ENCODE measurements around the gene CCNI2.
A peak's percentile ranks its signal among the peaks of the same experiment; 100 is the strongest.

Gene CCNI2

GRCh38 chr5:132746954-132747615 is at the start of gene CCNI2:
TSS of gene CCNI2 (plus strand) at chr5:132747426. CDS start at chr5:132747496, 70 bp downstream.
- Histone ChIP-seq H3K4me1 (ENCODE audit: insufficient read depth, insufficient read length) (no peaks in the 10 kb centered on the region), H3K36me3 (ENCODE audit: insufficient read depth, insufficient read length, low read length) (no peaks in the 10 kb centered on the region), H3K9me3 (ENCODE audit: insufficient read depth, low read length) (no peaks in the 10 kb centered on the region; the same call in 1 of the 2 replicates), H3K27me3 (ENCODE audit: insufficient read depth, insufficient read length) (peaks cover 37% of the 10 kb centered on the region), H3K4me3 (ENCODE audit: insufficient read length, low read depth) (peak within 1 kb of the TSS; percentile 46), H3K9ac (ENCODE audit: insufficient read length, low read depth) (peak within 1 kb of the TSS; percentile 67)
- peak; percentile 50 for DNase-seq (ENCODE audit: low read depth, low spot score)
- no peak for TF ChIP-seq SUZ12 (IDR thresholded peaks at IDR 0.05; ENCODE audit: extremely low read depth, insufficient read depth, insufficient read length)
- TF ChIP-seq YY1 (IDR thresholded peaks at IDR 0.05; ENCODE audit: insufficient read depth, insufficient read length) = no peak
- TF ChIP-seq ZNF274 (IDR thresholded peaks at IDR 0.05; ENCODE audit: low read depth, low read length) = no peak

GRCh38 chr5:132704875-132705274 is 42.4 kb upstream of the CCNI2 start:
- Histone ChIP-seq H3K4me3 (ENCODE audit: insufficient read length, low read depth) (no peak overlapping the region), H3K9ac (ENCODE audit: insufficient read length, low read depth) (no peak overlapping the region), H3K27me3 (ENCODE audit: insufficient read depth, insufficient read length) (no peaks in the 10 kb centered on the region), H3K4me1 (ENCODE audit: insufficient read depth, insufficient read length) (no peaks in the 10 kb centered on the region), H3K36me3 (ENCODE audit: insufficient read depth, insufficient read length, low read length) (peaks cover 7% of the 10 kb centered on the region), H3K9me3 (ENCODE audit: insufficient read depth, low read length) (no peaks in the 10 kb centered on the region)
- no peak for TF ChIP-seq ZNF274 (IDR thresholded peaks at IDR 0.05; ENCODE audit: low read depth, low read length)
- TF ChIP-seq YY1 (IDR thresholded peaks at IDR 0.05; ENCODE audit: insufficient read depth, insufficient read length) = no peak
- TF ChIP-seq SUZ12 (IDR thresholded peaks at IDR 0.05; ENCODE audit: extremely low read depth, insufficient read depth, insufficient read length) = no peak
- DNase-seq (ENCODE audit: low read depth, low spot score) = no peak

- no peaks in the 10 kb centered on the region for H3K4me1 ChIP-seq (ENCODE audit: insufficient read depth, insufficient read length)
- H3K9ac ChIP-seq (ENCODE audit: insufficient read length, low read depth) = no peak overlapping the region
- no peaks in the 10 kb centered on the region for H3K27me3 ChIP-seq (ENCODE audit: insufficient read depth, insufficient read length)
- no peaks in the 10 kb centered on the region for H3K9me3 ChIP-seq (ENCODE audit: insufficient read depth, low read length)
- DNase-seq (ENCODE audit: low read depth, low spot score) = no peak
- H3K4me3 ChIP-seq (ENCODE audit: insufficient read length, low read depth) = no peak overlapping the region
- TF ChIP-seq YY1 (IDR thresholded peaks at IDR 0.05; ENCODE audit: insufficient read depth, insufficient read length) (no peak), SUZ12 (IDR thresholded peaks at IDR 0.05; ENCODE audit: extremely low read depth, insufficient read depth, insufficient read length) (no peak), ZNF274 (IDR thresholded peaks at IDR 0.05; ENCODE audit: low read depth, low read length) (no peak)
- H3K36me3 ChIP-seq (ENCODE audit: insufficient read depth, insufficient read length, low read length) = no peaks in the 10 kb centered on the region
Measured at GRCh38 chr5:132708645-132709044, 38.6 kb upstream of the CCNI2 start.

GRCh38 chr5:132714456-132715307 is 32.5 kb upstream of the CCNI2 start:
- H3K9me3 ChIP-seq (ENCODE audit: insufficient read depth, low read length) = no peaks in the 10 kb centered on the region
- TF ChIP-seq ZNF274 (IDR thresholded peaks at IDR 0.05; ENCODE audit: low read depth, low read length) (no peak), SUZ12 (IDR thresholded peaks at IDR 0.05; ENCODE audit: extremely low read depth, insufficient read depth, insufficient read length) (no peak), YY1 (IDR thresholded peaks at IDR 0.05; ENCODE audit: insufficient read depth, insufficient read length) (no peak)
- no peak for DNase-seq (ENCODE audit: low read depth, low spot score)
- H3K4me3 ChIP-seq (ENCODE audit: insufficient read length, low read depth) = no peak overlapping the region
- H3K36me3 ChIP-seq (ENCODE audit: insufficient read depth, insufficient read length, low read length) = no peaks in the 10 kb centered on the region
- no peaks in the 10 kb centered on the region for H3K27me3 ChIP-seq (ENCODE audit: insufficient read depth, insufficient read length)
- no peaks in the 10 kb centered on the region for H3K4me1 ChIP-seq (ENCODE audit: insufficient read depth, insufficient read length)
- H3K9ac ChIP-seq (ENCODE audit: insufficient read length, low read depth) = no peak overlapping the region

- H3K9me3 ChIP-seq (ENCODE audit: insufficient read depth, low read length) = no peaks in the 10 kb centered on the region
- no peak overlapping the region for H3K4me3 ChIP-seq (ENCODE audit: insufficient read length, low read depth)
- no peaks in the 10 kb centered on the region for H3K4me1 ChIP-seq (ENCODE audit: insufficient read depth, insufficient read length)
- H3K9ac ChIP-seq (ENCODE audit: insufficient read length, low read depth) = no peak overlapping the region
- H3K36me3 ChIP-seq (ENCODE audit: insufficient read depth, insufficient read length, low read length) = no peaks in the 10 kb centered on the region
- no peaks in the 10 kb centered on the region for H3K27me3 ChIP-seq (ENCODE audit: insufficient read depth, insufficient read length)
- DNase-seq (ENCODE audit: low read depth, low spot score) = no peak
- TF ChIP-seq SUZ12 (IDR thresholded peaks at IDR 0.05; ENCODE audit: extremely low read depth, insufficient read depth, insufficient read length) = no peak
- TF ChIP-seq YY1 (IDR thresholded peaks at IDR 0.05; ENCODE audit: insufficient read depth, insufficient read length) = no peak
- TF ChIP-seq ZNF274 (IDR thresholded peaks at IDR 0.05; ENCODE audit: low read depth, low read length) = no peak
Measured at GRCh38 chr5:132718544-132719312, 28.5 kb upstream of the CCNI2 start.

- no peaks in the 10 kb centered on the region for H3K27me3 ChIP-seq (ENCODE audit: insufficient read depth, insufficient read length)
- H3K9me3 ChIP-seq (ENCODE audit: insufficient read depth, low read length) = no peaks in the 10 kb centered on the region
- H3K4me3 ChIP-seq (ENCODE audit: insufficient read length, low read depth) = no peak overlapping the region
- peaks cover 7% of the 10 kb centered on the region for H3K36me3 ChIP-seq (ENCODE audit: insufficient read depth, insufficient read length, low read length)
- no peaks in the 10 kb centered on the region for H3K4me1 ChIP-seq (ENCODE audit: insufficient read depth, insufficient read length)
- no peak overlapping the region for H3K9ac ChIP-seq (ENCODE audit: insufficient read length, low read depth)
- no peak for DNase-seq (ENCODE audit: low read depth, low spot score)
- no peak for TF ChIP-seq YY1 (IDR thresholded peaks at IDR 0.05; ENCODE audit: insufficient read depth, insufficient read length)
- TF ChIP-seq ZNF274 (IDR thresholded peaks at IDR 0.05; ENCODE audit: low read depth, low read length) = no peak
- no peak for TF ChIP-seq SUZ12 (IDR thresholded peaks at IDR 0.05; ENCODE audit: extremely low read depth, insufficient read depth, insufficient read length)
Measured at GRCh38 chr5:132725745-132726144, 21.5 kb upstream of the CCNI2 start.
